Epithelial cell of prostate (primary cell): ENCODE data around the gene CIPC.
A peak's percentile ranks its signal among the peaks of the same experiment; 100 is the strongest.

Experiments used
- DNase-seq: peaks from one replicate; pipeline ENCODE4 v3.0.0-alpha.2; 2011; ENCODE audit warnings: low read depth, low spot score
- H3K27ac ChIP-seq: fragments of 450-650 bp; 2 replicates; pipeline ENCODE4 v1.5.1; 2017; ENCODE audit warnings: mild to moderate bottlenecking

CIPC gene

GRCh38 chr14:77068517-77069200, 29.4 kb upstream of the CIPC start:
- H3K27ac ChIP-seq: no peak overlapping the region
- no peak for DNase-seq

- no peak for DNase-seq
- no peak overlapping the region for H3K27ac ChIP-seq
These were observed 28.5 kb upstream of the CIPC start for GRCh38 chr14:77069551-77069950.

GRCh38 chr14:77071938-77072388, 26.1 kb upstream of the CIPC start:
- peak; percentile 55 for DNase-seq
- H3K27ac ChIP-seq: peak overlapping the region; percentile 32

GRCh38 chr14:77074969-77075368, 23.1 kb upstream of the CIPC start:
- no peak overlapping the region for H3K27ac ChIP-seq
- no peak for DNase-seq

GRCh38 chr14:77076113-77076631, 21.9 kb upstream of the CIPC start:
- no peak overlapping the region for H3K27ac ChIP-seq
- DNase-seq: no peak

GRCh38 chr14:77077040-77077439, 21.0 kb upstream of the CIPC start:
- no peak for DNase-seq
- H3K27ac ChIP-seq: no peak overlapping the region

GRCh38 chr14:77082356-77082755, 15.7 kb upstream of the CIPC start:
- no peak overlapping the region for H3K27ac ChIP-seq
- no peak for DNase-seq

- H3K27ac ChIP-seq: no peak overlapping the region
These were observed 15.0 kb upstream of the CIPC start for GRCh38 chr14:77083082-77083481.

GRCh38 chr14:77084985-77085384, 13.1 kb upstream of the CIPC start:
- H3K27ac ChIP-seq: no peak overlapping the region
- no peak for DNase-seq

More at GRCh38 chr14:77083082-77083481, 15.0 kb upstream of the CIPC start:
- no peak for DNase-seq

GRCh38 chr14:77085538-77085937, 12.5 kb upstream of the CIPC start:
- H3K27ac ChIP-seq: no peak overlapping the region

GRCh38 chr14:77086017-77086727, 11.9 kb upstream of the CIPC start:
- peak; percentile 46 for DNase-seq
- H3K27ac ChIP-seq: no peak overlapping the region

More at GRCh38 chr14:77085538-77085937, 12.5 kb upstream of the CIPC start:
- DNase-seq: no peak

- H3K27ac ChIP-seq: peak overlapping the region; percentile 68
- no peak for DNase-seq
These were observed 11.1 kb upstream of the CIPC start for GRCh38 chr14:77086951-77087350.

GRCh38 chr14:77087631-77088030, 10.4 kb upstream of the CIPC start:
- DNase-seq: no peak
- peak overlapping the region; percentile 68 for H3K27ac ChIP-seq

GRCh38 chr14:77088219-77088618, 9.8 kb upstream of the CIPC start:
- DNase-seq: peak; percentile 94
- H3K27ac ChIP-seq: peak overlapping the region; percentile 68

- H3K27ac ChIP-seq: peak overlapping the region; percentile 68
- no peak for DNase-seq
These were observed 9.4 kb upstream of the CIPC start for GRCh38 chr14:77088645-77089044.

- DNase-seq: no peak
- H3K27ac ChIP-seq: no peak overlapping the region
These were observed 6.5 kb upstream of the CIPC start for GRCh38 chr14:77091518-77091917.

- H3K27ac ChIP-seq: no peak overlapping the region
- no peak for DNase-seq
These were observed 5.4 kb upstream of the CIPC start for GRCh38 chr14:77092676-77093075.

GRCh38 chr14:77094672-77095284, 3.3 kb upstream of the CIPC start:
- DNase-seq: no peak

GRCh38 chr14:77097006-77097699, 905 bp upstream of the CIPC start:
- DNase-seq: no peak
- H3K27ac ChIP-seq: peak overlapping the region; percentile 90

More at GRCh38 chr14:77094672-77095284, 3.3 kb upstream of the CIPC start:
- no peak overlapping the region for H3K27ac ChIP-seq
